HepG2 (cell line): ENCODE results near the gene MAP3K4. TPM values are rescaled to one million over a fixed set of nuclear protein-coding genes. Genes with fewer than 3 reads are reported as not detected.

Experiments
- CTCF ChIP-seq: sonication (generic); formaldehyde crosslinking; IDR thresholded peaks from 2 replicates; pipeline ENCODE4 v1.5.0; 2020; ENCODE audit warnings: mild to moderate bottlenecking, missing genetic modification reagents, moderate library complexity
- EHMT2 ChIP-seq: fragments of 200-600 bp; sonication (generic); IDR thresholded peaks from 2 replicates; pipeline ENCODE4 v1.7.0; 2017; ENCODE audit warnings: antibody characterized with exemption, low read depth, low read length, borderline replicate concordance
- EZH2 ChIP-seq: conservative IDR thresholded peaks from 2 replicates; pipeline ENCODE4 v1.6.1; 2012; ENCODE audit warnings: mild to moderate bottlenecking, low read depth, low read length, moderate library complexity
- FOXO1 ChIP-seq: sonication (generic); formaldehyde crosslinking; IDR thresholded peaks from 2 replicates; pipeline ENCODE4 v1.4.0; 2020; ENCODE audit warnings: missing genetic modification reagents
- GLI4 ChIP-seq: sonication (generic); formaldehyde crosslinking; IDR thresholded peaks from 2 replicates; pipeline ENCODE4 v1.5.1; 2020; ENCODE audit warnings: missing genetic modification reagents, mild to moderate bottlenecking, moderate library complexity, borderline replicate concordance
- GTF3A ChIP-seq: sonication (generic); formaldehyde crosslinking; conservative IDR thresholded peaks from 2 replicates; pipeline ENCODE4 v1.4.0; 2020; ENCODE audit warnings: mild to moderate bottlenecking, missing genetic modification reagents
- KAT7 ChIP-seq: IDR thresholded peaks from 2 replicates; pipeline ENCODE4 v1.6.1; 2018; ENCODE audit warnings: borderline replicate concordance, missing compliant biosample characterization
- MLLT10 ChIP-seq: sonication (generic); formaldehyde crosslinking; IDR thresholded peaks from 2 replicates; pipeline ENCODE4 v1.4.0; 2020; ENCODE audit warnings: missing genetic modification reagents
- NFKB2 ChIP-seq: sonication (generic); formaldehyde crosslinking; IDR thresholded peaks from 2 replicates; pipeline ENCODE4 v1.4.0; 2020; ENCODE audit warnings: missing genetic modification reagents, borderline replicate concordance
- NFKBIZ ChIP-seq: IDR thresholded peaks from 2 replicates; pipeline ENCODE4 v1.6.1; 2018; ENCODE audit warnings: missing genetic modification reagents, missing compliant biosample characterization
- PCBP1 ChIP-seq: fragments of 200-400 bp; formaldehyde crosslinking; IDR thresholded peaks from 2 replicates; pipeline ENCODE4 v1.6.1; 2017; ENCODE audit warnings: mild to moderate bottlenecking, low read depth, low read length, borderline replicate concordance
- SALL2 ChIP-seq: sonication (generic); formaldehyde crosslinking; IDR thresholded peaks from 2 replicates; pipeline ENCODE4 v1.8.1; 2023; ENCODE audit warnings: mild to moderate bottlenecking, missing genetic modification reagents, inconsistent platforms
- SETDB1 ChIP-seq: sonication (generic); formaldehyde crosslinking; IDR thresholded peaks from 2 replicates; pipeline ENCODE4 v1.5.1; 2020; ENCODE audit warnings: missing genetic modification reagents, mild to moderate bottlenecking, borderline replicate concordance
- SOX5 ChIP-seq: IDR thresholded peaks from 2 replicates; pipeline ENCODE4 v1.6.1; 2016; ENCODE audit warnings: borderline replicate concordance
- STAG1 ChIP-seq: sonication (generic); formaldehyde crosslinking; IDR thresholded peaks from 2 replicates; pipeline ENCODE4 v1.4.0; 2020; ENCODE audit warnings: missing genetic modification reagents
- TCF12 ChIP-seq, 2 experiments: fragments of 450-650 bp in 1 of 2; sonication (generic) in 1 of 2; formaldehyde crosslinking in 1 of 2; IDR thresholded peaks; 2 replicates each; pipeline versions ENCODE4 v1.6.1 to v1.8.0; 2017 to 2022; ENCODE audit warnings: antibody characterized with exemption in 1 of 2, mild to moderate bottlenecking in 1 of 2, missing genetic modification reagents in 1 of 2, moderate library complexity in 1 of 2
- TEAD3 ChIP-seq: optimal IDR thresholded peaks from 2 replicates; pipeline ENCODE3; 2016; ENCODE audit warnings: borderline replicate concordance
- ZC3H4 ChIP-seq: sonication (generic); formaldehyde crosslinking; IDR thresholded peaks from 2 replicates; pipeline ENCODE4 v1.4.0; 2020; ENCODE audit warnings: missing genetic modification reagents, borderline replicate concordance
- ZNF12 ChIP-seq: sonication (generic); formaldehyde crosslinking; IDR thresholded peaks from 2 replicates; pipeline ENCODE4 v1.5.0; 2020; ENCODE audit warnings: missing genetic modification reagents
- ZNF33A ChIP-seq: sonication (generic); formaldehyde crosslinking; IDR thresholded peaks from 2 replicates; pipeline ENCODE4 v1.5.1; 2020; ENCODE audit warnings: missing genetic modification reagents, mild to moderate bottlenecking, moderate library complexity, borderline replicate concordance
- ZNF678 ChIP-seq: sonication (generic); formaldehyde crosslinking; IDR thresholded peaks from 2 replicates; pipeline ENCODE4 v1.4.0; 2020; ENCODE audit warnings: mild to moderate bottlenecking, missing genetic modification reagents
- ZNF776 ChIP-seq: sonication (generic); formaldehyde crosslinking; IDR thresholded peaks from 2 replicates; pipeline ENCODE4 v1.4.0; 2020; ENCODE audit warnings: mild to moderate bottlenecking, missing genetic modification reagents
- polyA plus RNA-seq, 8 experiments: library from polyadenylated mRNA; depleted of rRNA in 3 of 8; stranded (reverse) in 7 of 8; unstranded in 1 of 8; fragments of >200 nt; fragmentation: Illumina TruSeq in 4 of 8; extraction: Trizol in 4 of 8; gene quantifications; 2 replicates each; pipeline versions ENCODE4 v1.2.1 to v1.2.3, GENCODE V29; 2011 to 2016; ENCODE audit warnings: low read depth in 4 of 8, missing spikeins in 1 of 8, mixed read lengths in 1 of 8; ENCODE audit not compliant: insufficient read depth in 1 of 8
- total RNA-seq, 5 experiments: library from RNA; depleted of rRNA; stranded (reverse); fragments of >200 nt; fragmentation: Illumina TruSeq; extraction: Trizol; gene quantifications; 2 replicates each; pipeline ENCODE4 v1.2.3, GENCODE V29; 2016; ENCODE audit warnings: low read depth in 1 of 5
- TF ChIP-seq, protein P1 (sequence below): sonication (generic); formaldehyde crosslinking; IDR thresholded peaks from 2 replicates; pipeline ENCODE4 v1.5.0; 2020; ENCODE audit warnings: mild to moderate bottlenecking, low read depth, missing genetic modification reagents, borderline replicate concordance

The MAP3K4 gene
- total and polyA plus RNA-seq, 2 of the 13 experiments (the other 11 are each of a cell fraction or from before 2014, with no cell fraction given): 12.9 to 33.6 TPM

DNA sequence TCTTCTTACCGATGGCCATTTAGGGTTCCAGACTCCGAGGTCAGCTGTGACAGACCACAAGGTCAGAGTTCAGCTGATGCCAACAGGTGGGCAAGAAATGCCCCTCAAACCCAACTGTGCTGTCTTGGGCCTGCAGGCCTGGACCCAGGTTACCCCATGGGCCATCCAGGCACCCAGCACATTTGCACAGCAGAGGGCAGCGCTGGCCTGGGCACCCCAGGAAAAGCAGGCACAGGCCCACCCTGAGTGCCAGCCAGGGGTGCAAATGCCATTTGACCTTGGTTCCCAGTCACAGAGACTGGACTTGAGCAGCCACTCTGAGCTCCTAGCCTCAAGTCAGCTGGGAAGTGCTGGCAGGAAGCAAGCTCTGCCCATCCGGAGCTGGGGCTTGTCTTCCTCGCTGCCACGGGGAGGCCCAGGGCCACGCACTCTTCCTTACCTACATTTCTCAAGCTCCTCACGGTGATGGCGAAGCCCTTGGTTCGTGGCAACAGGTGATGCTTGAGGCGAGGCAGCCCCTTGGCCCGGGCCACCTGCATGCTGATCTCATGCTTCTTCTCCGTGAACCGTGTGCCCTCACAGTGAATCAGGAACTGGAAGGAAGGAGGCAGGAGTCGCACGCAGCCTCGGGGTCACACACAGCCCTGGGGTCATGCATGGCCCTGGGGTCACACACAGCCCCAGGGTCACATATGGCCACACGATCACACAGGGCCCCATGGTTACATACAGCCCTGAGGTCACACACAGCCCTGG is 161.5 kb downstream of the MAP3K4 start (continued):
- TF ChIP-seq CTCF (CRISPR knock-in tag): peak; percentile 54
- TF ChIP-seq ZNF12 (CRISPR knock-in tag): no peak
- no peak for TF ChIP-seq ZNF678 (CRISPR knock-in tag)
- TF ChIP-seq PCBP1: no peak
- TF ChIP-seq SOX5 (CRISPR knock-in tag): no peak
- no peak for TF ChIP-seq TEAD3
- TF ChIP-seq GLI4 (CRISPR knock-in tag): no peak
- no peak for TF ChIP-seq SALL2 (CRISPR knock-in tag)
- TF ChIP-seq EZH2: no peak
- TF ChIP-seq, protein P1, sequence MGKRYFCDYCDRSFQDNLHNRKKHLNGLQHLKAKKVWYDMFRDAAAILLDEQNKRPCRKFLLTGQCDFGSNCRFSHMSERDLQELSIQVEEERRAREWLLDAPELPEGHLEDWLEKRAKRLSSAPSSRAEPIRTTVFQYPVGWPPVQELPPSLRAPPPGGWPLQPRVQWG (CRISPR knock-in tag): no peak
- no peak for TF ChIP-seq NFKBIZ (CRISPR knock-in tag)
- TF ChIP-seq MLLT10: no peak
- no peak for TF ChIP-seq FOXO1 (CRISPR knock-in tag)
- TF ChIP-seq NFKB2 (CRISPR knock-in tag): 0 out of 2 replicates have a peak, but pooled peaks have one; percentile 22
- no peak for TF ChIP-seq GTF3A (CRISPR knock-in tag)
- no peak for TF ChIP-seq EHMT2
- no peak for TF ChIP-seq ZC3H4 (CRISPR knock-in tag)
- TF ChIP-seq ZNF776: no peak
- peak; percentile 60 for TF ChIP-seq STAG1 (CRISPR knock-in tag)
- no peak for TF ChIP-seq SETDB1 (CRISPR knock-in tag)
- no peak for TF ChIP-seq KAT7 (CRISPR knock-in tag)
- TF ChIP-seq TCF12 (IDR thresholded peaks at IDR 0.05): no peak
- TF ChIP-seq TCF12 (CRISPR knock-in tag; IDR thresholded peaks at IDR 0.05): no peak
- no peak for TF ChIP-seq ZNF33A (CRISPR knock-in tag)
